GM12873 (cell line): ENCODE measurements around the gene CPS1.

ENCODE experiments used
- TF ChIP-seq, protein P1 (sequence below): IDR thresholded peaks from 2 replicates; pipeline ENCODE4 v1.5.1; 2012; ENCODE audit warnings: low read depth, mild to moderate bottlenecking, moderate library complexity, low read length, control low read depth; ENCODE audit not compliant: insufficient read depth; ENCODE audit errors: missing control alignments

The CPS1 gene

DNA sequence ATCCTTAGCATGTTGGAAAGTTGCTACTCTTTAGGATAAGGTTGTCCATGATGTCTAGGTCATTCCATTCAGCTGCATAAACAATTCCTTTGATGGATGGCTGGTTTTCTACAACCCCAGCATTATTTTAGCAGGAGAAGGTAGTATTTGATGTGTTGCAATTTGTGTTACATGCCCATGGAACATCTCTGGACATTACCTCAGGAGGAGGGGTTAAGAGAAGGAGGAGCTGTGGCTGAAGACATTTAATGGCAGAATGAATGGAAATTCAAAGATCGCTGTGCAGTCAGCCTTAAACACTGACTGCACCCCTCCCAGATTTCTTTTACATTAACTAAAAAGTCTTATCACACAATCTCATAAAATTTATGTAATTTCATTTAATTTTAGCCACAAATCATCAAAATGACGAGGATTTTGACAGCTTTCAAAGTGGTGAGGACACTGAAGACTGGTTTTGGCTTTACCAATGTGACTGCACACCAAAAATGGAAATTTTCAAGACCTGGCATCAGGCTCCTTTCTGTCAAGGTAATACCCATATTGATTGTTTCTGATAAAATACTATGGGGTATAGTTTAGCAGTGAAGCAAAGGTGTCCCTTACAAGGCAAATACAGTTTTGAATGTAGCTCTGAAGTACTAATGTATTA lies at the start of gene CPS1:
CPS1 (plus strand) TSS at position 271 of the 652 bp plus-strand sequence; CDS start at position 406, 135 bp downstream.
- TF ChIP-seq, protein P1, sequence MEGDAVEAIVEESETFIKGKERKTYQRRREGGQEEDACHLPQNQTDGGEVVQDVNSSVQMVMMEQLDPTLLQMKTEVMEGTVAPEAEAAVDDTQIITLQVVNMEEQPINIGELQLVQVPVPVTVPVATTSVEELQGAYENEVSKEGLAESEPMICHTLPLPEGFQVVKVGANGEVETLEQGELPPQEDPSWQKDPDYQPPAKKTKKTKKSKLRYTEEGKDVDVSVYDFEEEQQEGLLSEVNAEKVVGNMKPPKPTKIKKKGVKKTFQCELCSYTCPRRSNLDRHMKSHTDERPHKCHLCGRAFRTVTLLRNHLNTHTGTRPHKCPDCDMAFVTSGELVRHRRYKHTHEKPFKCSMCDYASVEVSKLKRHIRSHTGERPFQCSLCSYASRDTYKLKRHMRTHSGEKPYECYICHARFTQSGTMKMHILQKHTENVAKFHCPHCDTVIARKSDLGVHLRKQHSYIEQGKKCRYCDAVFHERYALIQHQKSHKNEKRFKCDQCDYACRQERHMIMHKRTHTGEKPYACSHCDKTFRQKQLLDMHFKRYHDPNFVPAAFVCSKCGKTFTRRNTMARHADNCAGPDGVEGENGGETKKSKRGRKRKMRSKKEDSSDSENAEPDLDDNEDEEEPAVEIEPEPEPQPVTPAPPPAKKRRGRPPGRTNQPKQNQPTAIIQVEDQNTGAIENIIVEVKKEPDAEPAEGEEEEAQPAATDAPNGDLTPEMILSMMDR: no peak

DNA sequence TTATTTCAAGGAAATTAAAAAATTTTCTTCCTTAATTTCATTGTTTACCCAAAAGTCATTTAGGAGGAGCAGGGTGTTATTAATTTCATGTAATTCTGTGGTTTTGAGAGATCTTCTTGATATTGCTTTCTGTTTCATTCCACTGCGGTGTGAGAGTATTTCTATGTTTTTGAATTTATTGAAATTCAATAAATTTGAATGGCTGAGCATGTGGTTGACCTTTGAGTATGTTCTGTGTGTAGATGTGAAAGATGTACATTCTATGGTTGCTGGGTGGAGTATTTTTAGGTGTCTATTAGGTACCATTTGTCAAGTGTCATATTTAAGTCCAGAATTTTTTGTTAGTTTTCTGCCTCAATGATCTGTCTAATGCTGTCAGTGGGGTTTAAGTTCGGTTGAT lies 40.5 kb upstream of the CPS1 start:
- TF ChIP-seq, protein P1: no peak

DNA sequence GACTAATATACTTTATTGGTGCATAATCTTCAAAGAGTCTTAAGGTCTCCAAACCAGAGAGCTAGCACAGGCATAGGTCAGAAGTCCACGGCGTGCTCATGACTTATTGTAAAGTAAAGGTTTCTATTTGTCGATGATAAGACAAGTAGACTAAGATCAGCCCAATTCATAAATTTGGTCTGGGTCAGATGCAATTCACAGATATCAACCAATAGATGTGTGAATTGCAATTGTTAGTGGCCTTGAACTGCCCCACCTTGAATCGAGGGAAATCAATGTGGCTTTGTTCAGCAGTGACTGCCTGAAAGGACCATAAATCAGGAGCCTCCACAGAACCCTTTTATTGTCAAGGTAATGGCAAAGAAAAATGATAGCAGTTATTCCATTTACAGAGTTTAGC lies 39.1 kb upstream of the CPS1 start:
- TF ChIP-seq, protein P1: no peak

DNA sequence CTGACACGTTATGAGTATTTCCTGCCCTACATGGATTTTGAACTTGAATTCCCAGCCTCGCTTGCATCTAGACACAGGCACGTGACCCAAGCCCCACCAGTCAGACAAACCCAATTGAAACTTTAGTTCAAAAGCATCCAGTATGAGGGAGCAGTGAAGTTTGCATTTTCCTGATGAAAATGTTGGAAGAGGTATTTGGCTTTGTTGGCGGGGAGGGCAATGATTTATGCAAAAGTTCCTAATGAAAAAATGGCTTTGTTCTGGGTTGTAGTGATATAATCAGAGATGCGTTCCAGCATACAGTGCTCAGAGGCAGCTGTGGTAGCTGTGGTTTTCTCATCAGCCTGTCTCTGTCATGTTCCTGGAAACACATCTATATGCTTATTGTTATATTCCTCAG lies 36.8 kb upstream of the CPS1 start:
- TF ChIP-seq, protein P1: no peak

DNA sequence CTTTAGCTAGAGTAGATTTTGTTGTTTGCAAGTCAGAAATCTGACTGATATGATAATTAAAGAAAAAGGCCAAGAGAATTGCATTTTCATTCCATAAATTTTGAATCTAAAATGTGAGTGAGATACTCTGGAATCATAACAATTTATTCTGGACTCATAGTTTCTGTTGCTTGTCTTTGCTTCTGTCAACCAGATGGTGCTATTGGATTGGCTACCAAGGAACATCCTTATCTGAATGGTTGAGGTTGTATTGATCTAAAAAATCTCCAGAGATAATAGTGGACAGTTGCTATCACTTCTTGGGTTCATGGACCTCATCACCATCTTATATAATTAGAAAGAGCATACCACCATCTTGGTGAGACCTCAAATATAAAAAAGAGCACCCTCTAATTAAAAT lies 34.0 kb upstream of the CPS1 start:
- TF ChIP-seq, protein P1: no peak

DNA sequence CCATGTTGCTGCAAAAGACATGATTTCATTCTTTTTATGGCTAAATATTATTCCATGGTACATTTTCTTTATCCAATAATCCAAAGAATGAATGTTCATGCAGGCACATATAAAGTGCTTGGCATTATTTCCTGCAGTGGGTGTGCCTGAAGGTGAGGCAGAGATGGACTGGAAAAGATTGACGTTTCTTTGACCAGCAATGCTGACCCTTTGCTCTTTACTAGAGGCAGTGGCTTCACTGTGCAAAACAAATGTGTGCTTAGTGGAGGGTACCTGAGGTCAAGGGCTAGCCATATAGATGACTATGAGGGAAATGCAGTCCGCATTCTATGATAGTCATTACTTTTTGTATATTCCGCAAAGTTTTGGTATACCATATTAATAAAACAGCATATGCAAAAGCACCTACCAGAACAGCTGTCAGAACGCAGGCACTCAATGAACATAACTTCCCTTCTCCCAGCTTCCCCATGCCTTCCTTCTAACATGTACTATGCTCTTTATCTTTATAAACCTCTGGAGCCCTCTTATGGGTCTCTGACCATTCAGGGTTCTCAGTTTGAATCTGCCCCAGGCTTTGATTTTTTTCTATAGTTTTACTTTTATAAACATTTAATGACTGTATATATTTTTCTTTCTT lies 32.6 kb upstream of the CPS1 start:
- TF ChIP-seq, protein P1: no peak

DNA sequence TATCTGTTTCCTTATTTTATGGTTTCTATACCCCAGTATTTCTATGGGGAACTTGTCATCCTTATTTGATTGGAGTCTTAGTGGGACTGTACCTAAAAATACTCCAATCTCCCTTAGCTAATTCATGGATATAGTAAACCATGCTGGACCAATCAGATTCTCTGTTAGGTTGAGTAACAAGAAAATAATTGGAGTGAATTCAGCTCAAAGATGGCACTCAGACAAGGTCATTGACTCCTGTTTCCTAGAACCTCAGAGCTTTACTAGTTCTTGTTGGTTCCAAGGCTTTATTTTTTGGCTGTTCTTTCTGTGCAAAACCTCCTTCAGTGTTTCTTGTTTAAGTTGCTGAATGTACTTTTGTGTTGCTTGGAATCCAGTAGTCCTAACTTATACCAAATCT lies 31.9 kb upstream of the CPS1 start:
- TF ChIP-seq, protein P1: no peak
